ENCODE data around the gene AVPR2. TPM values are rescaled to one million over a fixed set of nuclear protein-coding genes. Genes with fewer than 3 reads are reported as not detected.

AVPR2 gene
- total and polyA plus RNA-seq, 9 of the 15 experiments (the other 6 are each of a cell fraction or from before 2014, with no cell fraction given) = not detected

GRCh38 chrX:153927922-153928760 is 23.7 kb downstream of the AVPR2 start (continued):
- TF ChIP-seq NONO (IDR thresholded peaks at IDR 0.05; ENCODE audit: low read depth in 2 of 2, low read length in 1 of 2) (peak in 1 of 2 experiments; percentile 86; a peak in 2 of 4 replicates), NR4A1 (CRISPR knock-in tag; IDR thresholded peaks at IDR 0.05) (no peak), NR4A1 (tag; IDR thresholded peaks at IDR 0.05) (0 out of 2 replicates have a peak, but pooled peaks have one; percentile 34), BDP1 (IDR thresholded peaks at IDR 0.05; ENCODE audit: insufficient read depth, insufficient read length) (no peak), ARID2 (IDR thresholded peaks at IDR 0.05) (no peak), NRF1 (conservative IDR thresholded peaks at IDR 0.05 in 1 of 2, IDR thresholded peaks at IDR 0.05 in 1 of 2) (peak; percentile 97), CBX3 (IDR thresholded peaks at IDR 0.05; ENCODE audit: borderline replicate concordance in 1 of 2, low read length in 2 of 2) (no peak), ZBTB8A (IDR thresholded peaks at IDR 0.05; ENCODE audit: partially characterized antibody) (no peak), ELF1 (tag; IDR thresholded peaks at IDR 0.05) (peak; percentile 89), SP2 (IDR thresholded peaks at IDR 0.05; ENCODE audit: extremely low read depth, low read depth, low read length, poor library complexity, severe bottlenecking) (peak; percentile 36), ID3 (CRISPR knock-in tag; IDR thresholded peaks at IDR 0.05) (no peak), ID3 (tag; IDR thresholded peaks at IDR 0.05) (peak; percentile 68; the same call in 1 of the 2 replicates), JUN (IDR thresholded peaks at IDR 0.05; ENCODE audit: borderline replicate concordance, low read depth, low read length) (0 out of 2 replicates have a peak, but pooled peaks have one; percentile 14), JUN (CRISPR knock-in tag; IDR thresholded peaks at IDR 0.05; ENCODE audit: borderline replicate concordance) (no peak), JUNB (CRISPR knock-in tag; conservative IDR thresholded peaks at IDR 0.05) (no peak), ZNF174 (CRISPR knock-in tag; IDR thresholded peaks at IDR 0.05) (no peak), STAT6 (CRISPR knock-in tag; IDR thresholded peaks at IDR 0.05) (no peak), CTBP1 (IDR thresholded peaks at IDR 0.05; ENCODE audit: borderline replicate concordance) (peak; percentile 93), RAD21 (CRISPR knock-in tag; conservative IDR thresholded peaks at IDR 0.05 in 1 of 2, IDR thresholded peaks at IDR 0.05 in 1 of 2) (peak; percentile 14 to 25; a peak in 2 of 4 replicates), KDM1A (IDR thresholded peaks at IDR 0.05) (no peak), SP1 (CRISPR knock-in tag; IDR thresholded peaks at IDR 0.05) (peak; percentile 82), SMARCA4 (IDR thresholded peaks at IDR 0.05) (no peak), ZNF589 (CRISPR knock-in tag; IDR thresholded peaks at IDR 0.05; ENCODE audit: low read depth) (no peak), PCBP1 (IDR thresholded peaks at IDR 0.05; ENCODE audit: low read depth, low read length, poor library complexity, severe bottlenecking) (peak; percentile 37)

All from K562 (cell line).